Tibial artery (tissue), 4 donors: ENCODE data around the gene ASB13.

Source experiments
- DNase-seq, 2 donors: peaks; one replicate each; pipeline ENCODE4 v3.0.0-alpha.2; 2019
- H3K27ac ChIP-seq, 2 donors: fragments of 200-600 bp; sonication (generic) in 1 of 2; 1 replicate in 1 of 2; 2 replicates in 1 of 2; pipeline ENCODE4 v1.5.1; 2018 to 2019; ENCODE audit warnings: mild to moderate bottlenecking in 1 of 2
- H3K27me3 ChIP-seq, 2 donors: fragments of 200-600 bp; sonication (generic) in 1 of 2; one replicate each; pipeline versions ENCODE4 v1.5.1 to v1.6.0; 2016 to 2019
- H3K36me3 ChIP-seq, 3 donors: fragments of 200-600 bp; sonication (generic) in 2 of 3; one replicate each; pipeline ENCODE4 v1.5.1; 2016 to 2019; ENCODE audit warnings: mild to moderate bottlenecking in 2 of 3
- H3K4me1 ChIP-seq, 4 donors: fragments of 200-600 bp; sonication (generic) in 2 of 4; 1 replicate in 3 of 4; 2 replicates in 1 of 4; pipeline ENCODE4 v1.5.1; 2016 to 2019
- H3K4me3 ChIP-seq, 2 donors: fragments of 200-600 bp; sonication (generic) in 1 of 2; 1 replicate in 1 of 2; 2 replicates in 1 of 2; pipeline ENCODE4 v1.5.1; 2018 to 2019; ENCODE audit warnings: mild to moderate bottlenecking in 2 of 2
- H3K9me3 ChIP-seq, 3 donors: fragments of 200-600 bp; sonication (generic) in 1 of 3; one replicate each; pipeline ENCODE4 v1.5.1; 2016 to 2019
- intact Hi-C: fragments of 100-400 bp; cut with DNase I; formaldehyde crosslinking; loops from one replicate; pipeline ENCODE4 v1.15.0; 2023; ENCODE audit warnings: low total_unique reads
- TF ChIP-seq, protein P1 (sequence below), 2 experiments: fragments of 200-600 bp in 1 of 2; fragments of 450-650 bp in 1 of 2; IDR thresholded peaks; one replicate each; pipeline ENCODE4 v1.5.1; 2017 to 2019; ENCODE audit warnings: antibody characterized with exemption in 2 of 2, mild to moderate bottlenecking in 1 of 2, moderate library complexity in 1 of 2

Gene ASB13

DNA sequence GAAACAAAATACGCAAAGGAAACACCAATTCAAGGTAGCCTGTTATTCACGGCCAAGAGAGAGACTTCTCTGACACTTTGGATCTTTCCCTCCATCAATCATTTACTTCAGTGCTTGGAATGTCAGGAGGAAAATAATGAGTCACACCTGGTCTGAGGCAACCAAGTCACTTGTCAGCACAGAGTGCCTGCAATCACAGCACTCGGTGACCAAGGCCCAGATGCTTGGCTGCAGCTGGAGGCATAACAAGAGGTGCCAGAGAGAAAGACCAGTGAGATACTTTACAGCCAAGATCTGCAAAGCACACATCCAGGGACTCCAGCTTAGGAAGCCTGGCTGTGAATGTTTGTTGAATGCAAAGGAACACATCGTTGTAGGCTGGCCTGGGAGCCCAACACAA lies 33.9 kb downstream of the ASB13 start:
- Histone ChIP-seq H3K27me3 (no peaks in the 10 kb centered on the region), H3K9me3 (no peaks in the 10 kb centered on the region), H3K4me1 (peaks cover 0 to 67% (median 51%) of the 10 kb centered on the region in 4 donors), H3K4me3 (no peak overlapping the region), H3K36me3 (no peaks in the 10 kb centered on the region), H3K27ac (peak overlapping the region; percentile 88)
- peak; percentile 69 to 85 for DNase-seq
- TF ChIP-seq, protein P1, sequence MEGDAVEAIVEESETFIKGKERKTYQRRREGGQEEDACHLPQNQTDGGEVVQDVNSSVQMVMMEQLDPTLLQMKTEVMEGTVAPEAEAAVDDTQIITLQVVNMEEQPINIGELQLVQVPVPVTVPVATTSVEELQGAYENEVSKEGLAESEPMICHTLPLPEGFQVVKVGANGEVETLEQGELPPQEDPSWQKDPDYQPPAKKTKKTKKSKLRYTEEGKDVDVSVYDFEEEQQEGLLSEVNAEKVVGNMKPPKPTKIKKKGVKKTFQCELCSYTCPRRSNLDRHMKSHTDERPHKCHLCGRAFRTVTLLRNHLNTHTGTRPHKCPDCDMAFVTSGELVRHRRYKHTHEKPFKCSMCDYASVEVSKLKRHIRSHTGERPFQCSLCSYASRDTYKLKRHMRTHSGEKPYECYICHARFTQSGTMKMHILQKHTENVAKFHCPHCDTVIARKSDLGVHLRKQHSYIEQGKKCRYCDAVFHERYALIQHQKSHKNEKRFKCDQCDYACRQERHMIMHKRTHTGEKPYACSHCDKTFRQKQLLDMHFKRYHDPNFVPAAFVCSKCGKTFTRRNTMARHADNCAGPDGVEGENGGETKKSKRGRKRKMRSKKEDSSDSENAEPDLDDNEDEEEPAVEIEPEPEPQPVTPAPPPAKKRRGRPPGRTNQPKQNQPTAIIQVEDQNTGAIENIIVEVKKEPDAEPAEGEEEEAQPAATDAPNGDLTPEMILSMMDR (IDR thresholded peaks at IDR 0.05) = no peak
- intact Hi-C loops = loop anchor here (5.0 to 10.0 kb wide), 2 partner anchors 182 to 560 kb away; partner anchors contain the start of gene GDI2

DNA sequence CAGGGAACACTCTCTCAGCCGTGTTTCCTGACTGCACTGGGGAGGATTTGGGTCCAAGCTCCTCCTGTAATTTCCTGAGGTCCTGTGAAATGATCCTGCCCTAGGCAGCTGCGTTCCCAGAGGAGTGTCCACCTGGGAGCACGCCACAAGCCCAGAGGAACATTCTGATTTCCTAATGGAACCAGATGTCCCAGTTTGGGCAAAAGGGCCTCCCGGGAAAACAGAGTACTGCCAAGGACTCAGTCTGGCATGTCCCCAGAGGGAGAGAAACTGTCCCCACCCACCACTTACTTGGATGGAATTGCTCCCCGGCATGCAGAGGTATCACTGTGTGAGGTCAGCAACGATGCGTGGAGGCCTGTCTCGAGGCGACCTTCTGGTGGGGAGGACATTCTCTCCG lies 34.5 kb downstream of the ASB13 start:
- peak; percentile 70 to 93 for DNase-seq
- H3K27ac ChIP-seq = peak overlapping the region; percentile 88
- no peaks in the 10 kb centered on the region for H3K27me3 ChIP-seq
- H3K36me3 ChIP-seq = no peaks in the 10 kb centered on the region
- TF ChIP-seq, protein P1 (IDR thresholded peaks at IDR 0.05) = no peak
- H3K9me3 ChIP-seq = no peaks in the 10 kb centered on the region
- peaks cover 0 to 72% (median 54%) of the 10 kb centered on the region in 4 donors for H3K4me1 ChIP-seq
- H3K4me3 ChIP-seq = no peak overlapping the region
- intact Hi-C loops = loop anchor here (5.0 to 10.0 kb wide), 2 partner anchors 183 to 560 kb away; partner anchors contain the start of gene GDI2

DNA sequence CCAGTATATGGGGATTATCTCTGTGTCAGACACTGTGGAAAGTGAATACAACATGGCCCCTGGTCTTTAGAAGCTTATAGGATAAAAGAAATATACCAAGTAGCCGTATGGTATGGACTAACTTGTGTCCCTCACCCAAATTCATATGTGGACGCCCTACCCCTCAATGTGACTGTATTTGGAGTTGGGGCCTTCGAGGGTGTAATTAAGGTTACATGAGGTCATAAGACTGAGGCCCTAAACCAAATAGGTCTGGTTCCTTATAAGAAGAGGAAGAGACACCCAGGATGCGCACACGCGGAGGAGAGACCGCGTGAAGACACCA lies 36.3 kb downstream of the ASB13 start:
- H3K27me3 ChIP-seq = no peaks in the 10 kb centered on the region
- H3K9me3 ChIP-seq = no peaks in the 10 kb centered on the region
- peaks cover 0 to 85% (median 63%) of the 10 kb centered on the region in 4 donors for H3K4me1 ChIP-seq
- no peaks in the 10 kb centered on the region for H3K36me3 ChIP-seq
- TF ChIP-seq, protein P1 (IDR thresholded peaks at IDR 0.05) = no peak
- no peak for DNase-seq
- intact Hi-C loops = loop anchor here (5.0 to 10.0 kb wide), 2 partner anchors 185 to 558 kb away; partner anchors contain the start of gene GDI2
- peak overlapping the region; percentile 88 for H3K27ac ChIP-seq
- no peak overlapping the region for H3K4me3 ChIP-seq

DNA sequence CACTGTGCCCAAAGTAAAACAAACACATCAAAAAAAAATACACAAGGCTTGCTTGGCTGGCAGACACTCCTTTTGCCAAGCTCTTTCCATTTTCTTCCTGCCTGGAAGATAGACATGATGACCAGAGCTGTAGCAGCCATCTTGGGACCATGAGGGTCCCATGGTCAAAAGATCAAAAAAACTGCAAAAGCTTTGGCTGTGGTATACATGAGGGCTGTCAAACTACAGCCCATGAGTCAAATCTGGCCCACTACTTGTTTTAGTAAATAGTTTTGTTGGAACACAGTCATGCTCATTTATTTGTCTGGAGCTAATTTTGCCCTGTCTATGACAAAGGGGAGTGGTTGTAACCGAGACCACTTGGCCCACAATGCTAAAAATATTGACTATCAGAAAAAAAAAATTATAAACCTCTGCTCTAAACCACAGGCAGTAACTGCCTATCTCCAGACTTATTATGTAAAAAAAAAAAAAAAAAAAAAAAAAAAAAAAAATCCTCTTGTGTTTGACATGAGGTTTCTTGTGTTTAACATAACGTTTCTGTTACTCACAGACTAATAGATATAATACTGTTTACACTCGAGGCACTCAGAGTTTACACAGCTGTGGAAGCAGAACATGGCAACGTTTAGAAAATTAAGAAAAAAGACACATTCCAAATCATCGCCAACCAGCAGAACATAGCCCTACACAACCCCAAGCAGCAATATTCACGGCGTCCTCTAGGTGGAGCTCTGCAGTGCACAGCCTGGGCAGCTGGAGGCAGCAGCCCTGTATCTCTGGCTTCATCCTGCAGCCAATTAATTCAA lies 36.9 kb downstream of the ASB13 start:
- H3K4me3 ChIP-seq = peak overlapping the region in 1 of 2 donors; percentile 40
- DNase-seq = peak; percentile 86 to 89
- peaks cover 0 to 85% (median 63%) of the 10 kb centered on the region in 4 donors for H3K4me1 ChIP-seq
- peak overlapping the region; percentile 88 for H3K27ac ChIP-seq
- no peaks in the 10 kb centered on the region for H3K36me3 ChIP-seq
- TF ChIP-seq, protein P1 (IDR thresholded peaks at IDR 0.05) = peak; percentile 73 to 82
- intact Hi-C loops = loop anchor here (5.0 to 10.0 kb wide), 2 partner anchors 185 to 557 kb away; partner anchors contain the start of gene GDI2
- no peaks in the 10 kb centered on the region for H3K9me3 ChIP-seq
- H3K27me3 ChIP-seq = no peaks in the 10 kb centered on the region

DNA sequence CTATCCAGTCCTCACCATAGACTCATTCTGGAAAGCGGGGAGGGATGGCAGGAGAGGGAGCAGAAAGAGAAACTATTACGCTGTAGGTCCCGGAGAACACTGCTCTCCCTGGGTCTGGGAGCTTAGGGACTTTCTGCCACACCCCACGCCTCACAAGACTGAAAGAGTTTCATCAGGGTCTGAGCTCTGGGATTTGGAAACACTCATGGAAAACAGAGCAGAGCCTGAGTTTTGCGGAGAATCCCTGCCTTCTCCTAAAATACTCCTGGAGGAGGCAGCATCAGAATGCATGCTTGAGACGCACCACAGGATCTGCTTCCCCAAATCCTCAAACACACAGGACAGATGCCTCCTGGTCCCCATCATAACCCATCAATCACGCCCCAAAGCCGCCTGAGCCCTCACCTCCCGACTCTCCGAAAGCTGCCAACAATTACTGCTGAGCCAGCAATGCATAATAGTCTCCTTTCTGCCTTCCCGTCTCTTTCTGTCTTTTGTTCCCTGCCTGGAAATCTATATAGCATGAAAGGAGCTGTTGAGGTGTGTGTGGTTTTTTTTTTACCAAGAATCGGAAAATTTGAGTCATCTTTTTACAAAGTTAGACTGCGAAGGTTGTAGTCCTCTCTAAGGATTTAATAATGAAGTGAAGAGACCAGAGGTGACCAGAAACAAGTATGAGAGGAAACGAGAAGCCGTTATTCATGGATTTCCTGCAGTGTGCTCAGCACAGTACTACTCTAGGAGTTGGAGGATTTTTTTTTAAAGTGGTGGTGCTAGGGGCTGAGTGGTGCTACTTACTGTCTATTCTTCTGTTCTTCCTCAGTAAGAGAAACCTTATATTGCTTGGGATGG lies 37.7 kb downstream of the ASB13 start:
- H3K27me3 ChIP-seq = no peaks in the 10 kb centered on the region
- H3K4me1 ChIP-seq = peaks cover 0 to 81% (median 61%) of the 10 kb centered on the region in 4 donors
- H3K36me3 ChIP-seq = no peaks in the 10 kb centered on the region
- intact Hi-C loops = no loop called here
- peak overlapping the region; percentile 88 for H3K27ac ChIP-seq
- peak; percentile 71 to 84 for DNase-seq
- H3K9me3 ChIP-seq = no peaks in the 10 kb centered on the region
- H3K4me3 ChIP-seq = peak overlapping the region; percentile 33 to 40
- TF ChIP-seq, protein P1 (IDR thresholded peaks at IDR 0.05) = peak; percentile 4 to 7
